HEK293T (cell line): ENCODE results near the gene ZBTB25.

Experiments used
- CTCF ChIA-PET: fragments of 350-600 bp; formaldehyde crosslinking; extraction: SDS; loops from one replicate; lab custom pipeline; 2021; ENCODE audit warnings: antibody characterized with exemption, inconsistent platforms; lab: Yijun Ruan, JAX
- POLR2A ChIA-PET: fragments of 350-600 bp; formaldehyde crosslinking; extraction: SDS; loops from one replicate; lab custom pipeline; 2020; ENCODE audit warnings: antibody characterized with exemption, inconsistent platforms; lab: Yijun Ruan, JAX
- DNase-seq: peaks from one replicate; pipeline ENCODE4 v3.0.0; 2012; ENCODE audit warnings: mixed read lengths; ENCODE audit errors: extremely low spot score
- ARNT ChIP-seq: fragments of 450-650 bp; IDR thresholded peaks from 2 replicates; pipeline ENCODE4 v1.6.1; 2017; ENCODE audit warnings: mild to moderate bottlenecking
- BHLHE40 ChIP-seq: fragments of 450-650 bp; IDR thresholded peaks from 2 replicates; pipeline ENCODE4 v1.6.1; 2016; ENCODE audit warnings: mild to moderate bottlenecking, moderate library complexity, borderline replicate concordance
- CTBP1 ChIP-seq: fragments of 450-650 bp; IDR thresholded peaks from 2 replicates; pipeline ENCODE4 v1.6.1; 2016; ENCODE audit warnings: borderline replicate concordance
- ELF4 ChIP-seq: fragments of 450-650 bp; IDR thresholded peaks from 2 replicates; pipeline ENCODE4 v1.6.1; 2017; ENCODE audit warnings: antibody characterized with exemption
- FOXA1 ChIP-seq: fragments of 450-650 bp; IDR thresholded peaks from 2 replicates; pipeline ENCODE4 v1.6.1; 2016; ENCODE audit warnings: mild to moderate bottlenecking
- FOXK2 ChIP-seq: fragments of 450-650 bp; IDR thresholded peaks from 2 replicates; pipeline ENCODE4 v1.6.1; 2016; ENCODE audit warnings: mild to moderate bottlenecking
- FOXM1 ChIP-seq: fragments of 450-650 bp; IDR thresholded peaks from 2 replicates; pipeline ENCODE4 v1.6.1; 2017; ENCODE audit warnings: mild to moderate bottlenecking, borderline replicate concordance
- HDGF ChIP-seq: fragments of 450-650 bp; IDR thresholded peaks from 2 replicates; pipeline ENCODE4 v1.6.1; 2017; ENCODE audit warnings: antibody characterized with exemption, borderline replicate concordance
- L3MBTL2 ChIP-seq: fragments of 450-650 bp; conservative IDR thresholded peaks from 2 replicates; pipeline ENCODE4 v1.6.1; 2016; ENCODE audit warnings: mild to moderate bottlenecking
- LEF1 ChIP-seq: fragments of 450-650 bp; IDR thresholded peaks from 2 replicates; pipeline ENCODE4 v1.6.1; 2017; ENCODE audit warnings: mild to moderate bottlenecking, borderline replicate concordance
- NFRKB ChIP-seq: fragments of 450-650 bp; IDR thresholded peaks from 2 replicates; pipeline ENCODE4 v1.6.1; 2016; ENCODE audit warnings: mild to moderate bottlenecking, moderate library complexity
- SP1 ChIP-seq: fragments of 450-650 bp; IDR thresholded peaks from 2 replicates; pipeline ENCODE4 v1.6.1; 2017
- SUZ12 ChIP-seq: fragments of 450-650 bp; IDR thresholded peaks from 2 replicates; pipeline ENCODE4 v1.6.1; 2016; ENCODE audit warnings: mild to moderate bottlenecking
- TARDBP ChIP-seq: fragments of 450-650 bp; IDR thresholded peaks from 2 replicates; pipeline ENCODE4 v1.6.1; 2016
- ZNF384 ChIP-seq: fragments of 450-650 bp; IDR thresholded peaks from 2 replicates; pipeline ENCODE4 v1.6.1; 2016
- TF ChIP-seq, protein P1 (sequence below): fragments of 450-650 bp; IDR thresholded peaks from 2 replicates; pipeline ENCODE4 v1.6.1; 2016

ZBTB25 gene

DNA sequence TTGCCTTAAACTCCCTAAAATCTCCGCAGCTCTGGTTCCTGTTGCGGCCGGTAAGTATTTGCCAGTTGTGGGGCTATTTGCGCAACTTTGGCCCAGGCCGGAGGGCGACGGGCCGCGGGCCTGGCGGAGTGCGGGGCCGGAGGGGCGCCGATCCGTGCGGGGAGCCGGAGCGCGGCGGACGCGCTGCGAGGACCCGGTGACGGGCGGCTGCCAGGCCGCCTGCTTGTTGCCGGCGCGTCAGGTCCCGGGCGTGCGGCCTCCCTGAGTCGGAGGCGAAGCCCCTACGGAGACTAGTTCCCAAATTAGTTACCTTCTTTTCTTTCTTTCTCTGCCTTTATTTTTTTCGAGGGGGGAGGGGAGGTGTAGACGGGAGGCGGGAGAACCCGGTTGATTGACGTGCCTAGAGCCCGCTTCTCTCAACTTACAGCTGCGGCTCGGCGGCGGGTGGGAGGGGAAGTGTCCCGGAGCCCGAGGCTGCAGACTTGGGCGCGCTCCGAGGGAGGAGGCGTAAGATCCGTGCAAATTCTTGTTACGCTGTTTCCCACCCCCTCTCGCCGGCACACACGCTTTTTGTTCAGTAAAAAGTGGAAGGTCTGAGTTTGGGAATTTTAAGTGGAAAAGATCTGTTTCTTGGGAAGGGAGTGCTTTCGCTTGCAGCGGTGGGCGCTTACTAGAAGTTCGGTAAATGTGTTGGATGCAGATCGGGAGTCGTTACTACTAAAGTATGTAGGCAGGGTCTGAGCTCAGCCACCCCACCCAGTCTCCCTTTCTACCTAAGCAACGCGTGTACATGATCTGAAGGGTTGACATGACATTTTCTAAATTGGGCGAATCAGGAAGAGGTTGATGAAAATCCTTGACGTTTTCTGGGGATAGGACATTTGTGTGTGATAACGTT, 1.5 kb upstream of the ZBTB25 start:
- DNase-seq: peak; percentile 75
- CTCF ChIA-PET: interaction anchor here (0.6 to 0.9 kb wide), 3 partner anchors 11 to 539 kb away, joined by 3 to 4 read pairs (median 3); no protein-coding TSS in a partner anchor
- POLR2A ChIA-PET: interaction anchor here (0.6 to 2.2 kb wide), 25 partner anchors 10 to 260 kb away, joined by 3 to 8 read pairs (median 3); partner anchors contain the start of gene HSPA2
- TF ChIP-seq TARDBP (no peak), SP1 (no peak), BHLHE40 (no peak), FOXA1 (no peak), LEF1 (peak; percentile 84), ZNF384 (peak; percentile 63), FOXK2 (no peak), NFRKB (no peak), SUZ12 (no peak), FOXM1 (0 out of 2 replicates have a peak, but pooled peaks have one; percentile 13), ELF4 (no peak), L3MBTL2 (peak; percentile 62), HDGF (no peak), CTBP1 (no peak; the same call in 1 of the 2 replicates), ARNT (0 out of 2 replicates have a peak, but pooled peaks have one; percentile 2)
- TF ChIP-seq, protein P1, sequence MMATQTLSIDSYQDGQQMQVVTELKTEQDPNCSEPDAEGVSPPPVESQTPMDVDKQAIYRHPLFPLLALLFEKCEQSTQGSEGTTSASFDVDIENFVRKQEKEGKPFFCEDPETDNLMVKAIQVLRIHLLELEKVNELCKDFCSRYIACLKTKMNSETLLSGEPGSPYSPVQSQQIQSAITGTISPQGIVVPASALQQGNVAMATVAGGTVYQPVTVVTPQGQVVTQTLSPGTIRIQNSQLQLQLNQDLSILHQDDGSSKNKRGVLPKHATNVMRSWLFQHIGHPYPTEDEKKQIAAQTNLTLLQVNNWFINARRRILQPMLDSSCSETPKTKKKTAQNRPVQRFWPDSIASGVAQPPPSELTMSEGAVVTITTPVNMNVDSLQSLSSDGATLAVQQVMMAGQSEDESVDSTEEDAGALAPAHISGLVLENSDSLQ: peak; percentile 99

DNA sequence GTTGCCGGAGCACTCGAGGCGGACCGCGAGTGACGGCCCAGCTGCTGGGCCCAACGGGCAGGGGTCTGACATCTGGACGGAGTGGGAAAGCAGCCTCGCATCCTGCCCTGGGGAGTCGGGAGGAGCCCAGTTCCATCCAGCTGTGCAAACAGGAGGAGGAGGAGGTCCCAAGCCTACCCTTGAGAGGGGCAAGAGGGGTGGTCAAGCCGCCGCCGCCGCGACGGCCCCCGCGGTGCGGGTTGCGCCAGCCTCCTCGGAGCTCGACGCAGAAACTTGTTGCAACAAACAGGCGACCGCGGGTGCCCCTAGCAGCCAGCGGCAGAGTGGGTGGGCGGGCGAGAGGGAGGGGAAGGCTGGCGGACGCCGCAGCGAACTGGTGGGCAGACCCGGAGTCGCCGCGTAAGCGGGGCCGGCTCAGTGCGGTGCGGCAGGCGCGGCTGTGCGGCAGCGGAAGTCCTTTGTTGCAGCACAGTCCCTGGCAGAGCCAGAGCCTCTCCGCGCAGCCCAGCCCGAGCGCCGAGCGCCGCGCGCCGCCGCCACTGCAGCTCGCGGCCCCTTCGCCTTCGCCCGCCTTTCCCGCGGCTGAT, 765 bp upstream of the ZBTB25 start, which contains the start of gene ZBTB1:
ZBTB1 (plus strand) TSS at position 461 of the 587 bp plus-strand sequence. CDS start 16,735 bp downstream, outside the sequence.
- CTCF ChIA-PET: interaction anchor here (0.6 to 0.9 kb wide), 2 partner anchors 11 to 506 kb away, joined by 3 read pairs; no protein-coding TSS in a partner anchor
- POLR2A ChIA-PET: interaction anchor here (0.7 to 2.2 kb wide), 18 partner anchors 9 to 167 kb away, joined by 3 to 8 read pairs (median 4); partner anchors contain the start of gene HSPA2
- DNase-seq: peak; percentile 60

DNA sequence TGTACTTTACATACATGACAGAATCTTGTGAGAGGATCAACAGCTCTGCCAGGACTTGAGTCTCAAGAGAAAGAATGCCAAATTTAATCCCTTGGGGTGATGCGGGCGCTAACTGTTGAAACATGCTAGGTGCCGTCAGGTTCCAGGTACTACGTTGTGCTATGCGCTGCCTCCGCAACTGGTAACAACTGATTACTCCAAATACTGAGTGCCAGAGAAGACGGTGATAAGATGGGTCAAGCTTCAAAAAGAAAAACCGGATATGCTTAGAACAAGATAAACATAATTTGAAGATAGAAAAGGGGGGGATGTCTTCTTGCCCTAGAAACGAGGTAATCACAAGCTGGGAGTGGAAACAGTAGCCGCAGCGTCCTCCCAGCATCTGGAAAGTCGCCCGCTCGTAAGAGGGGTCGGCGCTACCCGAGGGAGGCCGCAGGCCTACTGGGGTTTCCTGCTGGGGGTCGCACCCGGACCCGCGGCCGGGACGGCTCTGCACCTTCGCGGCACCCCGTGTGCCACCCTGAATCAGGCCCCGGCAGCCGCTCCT, 678 bp downstream of the ZBTB25 start:
- DNase-seq: no peak
- ChIA-PET CTCF (interaction anchor here (0.9 to 1.3 kb wide), 2 partner anchors 17 to 136 kb away, joined by 3 to 5 read pairs; no protein-coding TSS in a partner anchor), POLR2A (interaction anchor here (0.8 to 3.7 kb wide), 9 partner anchors 9 to 165 kb away, joined by 3 to 17 read pairs (median 4); partner anchors contain the start of genes HSPA2 and MTHFD1)
- no peak for TF ChIP-seq ZNF384
- TF ChIP-seq ARNT: no peak
- no peak for TF ChIP-seq SUZ12
- TF ChIP-seq, protein P1: no peak
- TF ChIP-seq NFRKB: no peak
- TF ChIP-seq FOXA1: no peak
- TF ChIP-seq HDGF: no peak
- no peak for TF ChIP-seq BHLHE40
- TF ChIP-seq LEF1: no peak
- no peak for TF ChIP-seq TARDBP
- no peak for TF ChIP-seq L3MBTL2
- TF ChIP-seq FOXM1: no peak

More for the DNA sequence above, 765 bp upstream of the ZBTB25 start, which contains the start of gene ZBTB1:
- no peak for TF ChIP-seq SP1
- no peak for TF ChIP-seq FOXA1
- TF ChIP-seq NFRKB: no peak
- TF ChIP-seq, protein P1: no peak
- no peak for TF ChIP-seq CTBP1
- TF ChIP-seq BHLHE40: no peak
- TF ChIP-seq LEF1: no peak
- no peak for TF ChIP-seq ZNF384
- no peak for TF ChIP-seq HDGF
- no peak for TF ChIP-seq FOXK2
- no peak; the same call in 1 of the 2 replicates for TF ChIP-seq L3MBTL2
- TF ChIP-seq FOXM1: no peak
- TF ChIP-seq TARDBP: no peak
- TF ChIP-seq ELF4: no peak
- TF ChIP-seq SUZ12: no peak
- TF ChIP-seq ARNT: no peak

DNA sequence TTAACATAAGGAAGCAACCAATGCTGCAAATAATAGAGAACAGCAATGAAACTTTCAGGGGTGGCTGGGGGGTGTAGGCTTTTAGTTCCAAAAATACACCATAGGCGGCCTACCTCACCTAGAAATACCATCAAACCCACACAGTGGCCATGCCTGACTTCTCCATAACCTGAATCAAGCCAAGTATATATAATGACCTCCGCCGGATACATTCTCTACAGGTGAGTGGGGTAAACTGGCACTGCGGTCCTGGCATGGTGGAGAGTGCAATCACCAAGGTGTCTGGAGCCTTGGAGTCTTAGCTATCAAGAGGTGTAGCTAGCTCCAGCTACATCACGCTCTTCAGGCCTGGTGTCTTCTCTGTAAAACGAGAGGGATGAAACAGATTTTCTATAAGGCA, 1.2 kb downstream of the ZBTB25 start:
- CTCF ChIA-PET: interaction anchor here (0.9 to 2.6 kb wide), 3 partner anchors 9 to 137 kb away, joined by 3 to 11 read pairs (median 5); no protein-coding TSS in a partner anchor
- TF ChIP-seq FOXK2 (no peak), L3MBTL2 (no peak), HDGF (no peak), FOXA1 (no peak), SP1 (no peak), NFRKB (no peak), ZNF384 (no peak), TARDBP (no peak), SUZ12 (no peak), ARNT (no peak), ELF4 (no peak), CTBP1 (no peak), BHLHE40 (no peak), LEF1 (no peak), FOXM1 (no peak)
- TF ChIP-seq, protein P1: no peak
- POLR2A ChIA-PET: interaction anchor here (0.8 to 3.7 kb wide), 12 partner anchors 8 to 164 kb away, joined by 3 to 17 read pairs (median 4); partner anchors contain the start of genes HSPA2 and MTHFD1
- DNase-seq: no peak
